HG02759 (cell line): ENCODE results near the gene POU3F1.

Source experiments
- ATAC-seq: cut with Tn5 transposase; IDR thresholded peaks from one replicate; pipeline ENCODE4 v1.9.1; 2021; ENCODE audit warnings: mild to moderate bottlenecking, moderate library complexity; ENCODE audit not compliant: unreplicated experiment

The POU3F1 gene

GRCh38 chr1:38046333-38046883 lies at the start of gene POU3F1:
POU3F1 (minus strand) TSS chr1:38046793; CDS start chr1:38046743, 50 bp downstream.
- ATAC-seq = peak; percentile 15

GRCh38 chr1:38095454-38095931 lies 48.9 kb upstream of the POU3F1 start:
- no peak for ATAC-seq

- ATAC-seq = no peak
Measured at GRCh38 chr1:38094711-38095290, 48.2 kb upstream of the POU3F1 start.

GRCh38 chr1:38093569-38094520 lies 47.3 kb upstream of the POU3F1 start:
- ATAC-seq = peak; percentile 61

GRCh38 chr1:38092256-38092655 lies 45.7 kb upstream of the POU3F1 start:
- no peak for ATAC-seq

- no peak for ATAC-seq
Measured at GRCh38 chr1:38090796-38091195, 44.2 kb upstream of the POU3F1 start.

- ATAC-seq = no peak
Measured at GRCh38 chr1:38089712-38090360, 43.2 kb upstream of the POU3F1 start.

GRCh38 chr1:38088791-38089190 lies 42.2 kb upstream of the POU3F1 start:
- no peak for ATAC-seq

- ATAC-seq = no peak
Measured at GRCh38 chr1:38088366-38088765, 41.8 kb upstream of the POU3F1 start.

GRCh38 chr1:38087676-38088075 lies 41.1 kb upstream of the POU3F1 start:
- no peak for ATAC-seq

- no peak for ATAC-seq
Measured at GRCh38 chr1:38085666-38086330, 39.2 kb upstream of the POU3F1 start.

- ATAC-seq = no peak
Measured at GRCh38 chr1:38084700-38085099, 38.1 kb upstream of the POU3F1 start.

GRCh38 chr1:38084113-38084512 lies 37.5 kb upstream of the POU3F1 start:
- ATAC-seq = no peak

GRCh38 chr1:38083541-38083940 lies 36.9 kb upstream of the POU3F1 start:
- ATAC-seq = no peak

- no peak for ATAC-seq
Measured at GRCh38 chr1:38082769-38083263, 36.2 kb upstream of the POU3F1 start.

- no peak for ATAC-seq
Measured at GRCh38 chr1:38079019-38079418, 32.4 kb upstream of the POU3F1 start.

- ATAC-seq = no peak
Measured at GRCh38 chr1:38077523-38078147, 31.0 kb upstream of the POU3F1 start.

- ATAC-seq = no peak
Measured at GRCh38 chr1:38076455-38076854, 29.9 kb upstream of the POU3F1 start.

GRCh38 chr1:38076038-38076437 lies 29.4 kb upstream of the POU3F1 start:
- ATAC-seq = no peak

GRCh38 chr1:38075191-38075590 lies 28.6 kb upstream of the POU3F1 start:
- ATAC-seq = no peak
